ENCODE measurements around the gene CCDC51. TPM values are rescaled to one million over a fixed set of nuclear protein-coding genes. Genes with fewer than 3 reads are reported as not detected.

CCDC51 gene
- total and polyA plus RNA-seq, 2 of the 13 experiments (the other 11 are each of a cell fraction or from before 2014, with no cell fraction given), result 18.1 to 29.4 TPM

DNA sequence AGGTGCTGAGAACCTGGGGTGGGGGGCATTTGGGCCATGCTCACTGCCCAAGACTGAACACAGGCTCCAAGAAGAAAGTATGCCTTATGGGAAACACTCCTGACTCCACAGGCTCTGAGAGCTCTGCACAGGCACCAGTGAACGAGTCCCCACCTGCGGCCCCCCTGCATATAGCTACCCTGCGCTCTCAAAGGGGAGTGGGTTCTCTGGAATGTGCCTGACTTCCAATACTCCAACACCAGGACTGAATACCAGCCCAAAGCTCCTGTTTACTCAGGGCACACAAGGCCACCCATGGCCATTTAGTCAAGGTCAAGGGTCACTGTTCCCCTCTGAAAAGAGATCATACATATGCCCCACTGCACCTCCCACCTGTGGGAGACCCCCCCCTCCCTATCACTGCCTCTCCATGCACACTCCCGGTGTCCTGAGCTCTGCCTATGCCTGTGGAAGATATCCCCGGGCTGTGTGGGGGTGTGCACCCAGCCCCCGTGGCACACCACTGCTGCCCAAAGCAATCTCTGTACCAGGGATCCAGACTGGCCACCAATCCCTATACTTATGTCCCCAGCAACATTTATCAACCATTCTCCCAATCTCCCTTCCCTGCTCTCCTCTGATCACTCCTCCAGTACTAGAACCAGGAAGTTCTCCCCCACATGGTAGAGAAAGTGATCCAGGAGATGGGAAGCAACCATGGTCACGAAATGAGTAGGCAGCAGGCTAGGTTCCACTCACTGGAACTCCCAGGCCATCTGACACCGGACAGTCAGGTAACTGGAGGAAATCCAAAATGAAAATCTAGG lies 8.5 kb downstream of the CCDC51 start (continued):
- TF ChIP-seq ZNF20 (CRISPR knock-in tag; IDR thresholded peaks at IDR 0.05) (no peak), ZNF792 (CRISPR knock-in tag; IDR thresholded peaks at IDR 0.05) (peak; percentile 81), ZNF678 (CRISPR knock-in tag; IDR thresholded peaks at IDR 0.05) (no peak), SIX4 (CRISPR knock-in tag; IDR thresholded peaks at IDR 0.05) (peak; percentile 98), ZBTB14 (CRISPR knock-in tag; IDR thresholded peaks at IDR 0.05) (no peak), KLF15 (CRISPR knock-in tag; IDR thresholded peaks at IDR 0.05; ENCODE audit: borderline replicate concordance) (no peak), PAF1 (CRISPR knock-in tag; IDR thresholded peaks at IDR 0.05) (no peak), SNAPC4 (CRISPR knock-in tag; IDR thresholded peaks at IDR 0.05) (no peak), SIX1 (CRISPR knock-in tag; IDR thresholded peaks at IDR 0.05; ENCODE audit: borderline replicate concordance) (peak; percentile 97), POGZ (CRISPR knock-in tag; IDR thresholded peaks at IDR 0.05) (no peak)
- TF ChIP-seq, protein P1, sequence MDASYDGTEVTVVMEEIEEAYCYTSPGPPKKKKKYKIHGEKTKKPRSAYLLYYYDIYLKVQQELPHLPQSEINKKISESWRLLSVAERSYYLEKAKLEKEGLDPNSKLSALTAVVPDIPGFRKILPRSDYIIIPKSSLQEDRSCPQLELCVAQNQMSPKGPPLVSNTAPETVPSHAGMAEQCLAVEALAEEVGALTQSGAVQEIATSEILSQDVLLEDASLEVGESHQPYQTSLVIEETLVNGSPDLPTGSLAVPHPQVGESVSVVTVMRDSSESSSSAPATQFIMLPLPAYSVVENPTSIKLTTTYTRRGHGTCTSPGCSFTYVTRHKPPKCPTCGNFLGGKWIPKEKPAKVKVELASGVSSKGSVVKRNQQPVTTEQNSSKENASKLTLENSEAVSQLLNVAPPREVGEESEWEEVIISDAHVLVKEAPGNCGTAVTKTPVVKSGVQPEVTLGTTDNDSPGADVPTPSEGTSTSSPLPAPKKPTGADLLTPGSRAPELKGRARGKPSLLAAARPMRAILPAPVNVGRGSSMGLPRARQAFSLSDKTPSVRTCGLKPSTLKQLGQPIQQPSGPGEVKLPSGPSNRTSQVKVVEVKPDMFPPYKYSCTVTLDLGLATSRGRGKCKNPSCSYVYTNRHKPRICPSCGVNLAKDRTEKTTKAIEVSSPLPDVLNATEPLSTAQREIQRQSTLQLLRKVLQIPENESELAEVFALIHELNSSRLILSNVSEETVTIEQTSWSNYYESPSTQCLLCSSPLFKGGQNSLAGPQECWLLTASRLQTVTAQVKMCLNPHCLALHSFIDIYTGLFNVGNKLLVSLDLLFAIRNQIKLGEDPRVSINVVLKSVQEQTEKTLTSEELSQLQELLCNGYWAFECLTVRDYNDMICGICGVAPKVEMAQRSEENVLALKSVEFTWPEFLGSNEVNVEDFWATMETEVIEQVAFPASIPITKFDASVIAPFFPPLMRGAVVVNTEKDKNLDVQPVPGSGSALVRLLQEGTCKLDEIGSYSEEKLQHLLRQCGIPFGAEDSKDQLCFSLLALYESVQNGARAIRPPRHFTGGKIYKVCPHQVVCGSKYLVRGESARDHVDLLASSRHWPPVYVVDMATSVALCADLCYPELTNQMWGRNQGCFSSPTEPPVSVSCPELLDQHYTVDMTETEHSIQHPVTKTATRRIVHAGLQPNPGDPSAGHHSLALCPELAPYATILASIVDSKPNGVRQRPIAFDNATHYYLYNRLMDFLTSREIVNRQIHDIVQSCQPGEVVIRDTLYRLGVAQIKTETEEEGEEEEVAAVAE (CRISPR knock-in tag; IDR thresholded peaks at IDR 0.05; ENCODE audit: borderline replicate concordance), result 0 out of 2 replicates have a peak, but pooled peaks have one; percentile 36
- TF ChIP-seq, protein P2, sequence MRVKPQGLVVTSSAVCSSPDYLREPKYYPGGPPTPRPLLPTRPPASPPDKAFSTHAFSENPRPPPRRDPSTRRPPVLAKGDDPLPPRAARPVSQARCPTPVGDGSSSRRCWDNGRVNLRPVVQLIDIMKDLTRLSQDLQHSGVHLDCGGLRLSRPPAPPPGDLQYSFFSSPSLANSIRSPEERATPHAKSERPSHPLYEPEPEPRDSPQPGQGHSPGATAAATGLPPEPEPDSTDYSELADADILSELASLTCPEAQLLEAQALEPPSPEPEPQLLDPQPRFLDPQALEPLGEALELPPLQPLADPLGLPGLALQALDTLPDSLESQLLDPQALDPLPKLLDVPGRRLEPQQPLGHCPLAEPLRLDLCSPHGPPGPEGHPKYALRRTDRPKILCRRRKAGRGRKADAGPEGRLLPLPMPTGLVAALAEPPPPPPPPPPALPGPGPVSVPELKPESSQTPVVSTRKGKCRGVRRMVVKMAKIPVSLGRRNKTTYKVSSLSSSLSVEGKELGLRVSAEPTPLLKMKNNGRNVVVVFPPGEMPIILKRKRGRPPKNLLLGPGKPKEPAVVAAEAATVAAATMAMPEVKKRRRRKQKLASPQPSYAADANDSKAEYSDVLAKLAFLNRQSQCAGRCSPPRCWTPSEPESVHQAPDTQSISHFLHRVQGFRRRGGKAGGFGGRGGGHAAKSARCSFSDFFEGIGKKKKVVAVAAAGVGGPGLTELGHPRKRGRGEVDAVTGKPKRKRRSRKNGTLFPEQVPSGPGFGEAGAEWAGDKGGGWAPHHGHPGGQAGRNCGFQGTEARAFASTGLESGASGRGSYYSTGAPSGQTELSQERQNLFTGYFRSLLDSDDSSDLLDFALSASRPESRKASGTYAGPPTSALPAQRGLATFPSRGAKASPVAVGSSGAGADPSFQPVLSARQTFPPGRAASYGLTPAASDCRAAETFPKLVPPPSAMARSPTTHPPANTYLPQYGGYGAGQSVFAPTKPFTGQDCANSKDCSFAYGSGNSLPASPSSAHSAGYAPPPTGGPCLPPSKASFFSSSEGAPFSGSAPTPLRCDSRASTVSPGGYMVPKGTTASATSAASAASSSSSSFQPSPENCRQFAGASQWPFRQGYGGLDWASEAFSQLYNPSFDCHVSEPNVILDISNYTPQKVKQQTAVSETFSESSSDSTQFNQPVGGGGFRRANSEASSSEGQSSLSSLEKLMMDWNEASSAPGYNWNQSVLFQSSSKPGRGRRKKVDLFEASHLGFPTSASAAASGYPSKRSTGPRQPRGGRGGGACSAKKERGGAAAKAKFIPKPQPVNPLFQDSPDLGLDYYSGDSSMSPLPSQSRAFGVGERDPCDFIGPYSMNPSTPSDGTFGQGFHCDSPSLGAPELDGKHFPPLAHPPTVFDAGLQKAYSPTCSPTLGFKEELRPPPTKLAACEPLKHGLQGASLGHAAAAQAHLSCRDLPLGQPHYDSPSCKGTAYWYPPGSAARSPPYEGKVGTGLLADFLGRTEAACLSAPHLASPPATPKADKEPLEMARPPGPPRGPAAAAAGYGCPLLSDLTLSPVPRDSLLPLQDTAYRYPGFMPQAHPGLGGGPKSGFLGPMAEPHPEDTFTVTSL (CRISPR knock-in tag; IDR thresholded peaks at IDR 0.05; ENCODE audit: borderline replicate concordance), result peak; percentile 62; the same call in 1 of the 2 replicates

Measured in HepG2 (cell line).